GM23338 (cell line): ENCODE data around the gene P3R3URF. TPM values are rescaled to one million over a fixed set of nuclear protein-coding genes. Genes with fewer than 3 reads are reported as not detected.

ENCODE experiments used
- ATAC-seq: fragments of 200-7000 bp; cut with Tn5 transposase; 3 replicates; pipeline ENCODE4 v1.9.1; 2020
- DNase-seq: peaks from one replicate; pipeline ENCODE4 v3.0.0-alpha.2; 2015; ENCODE audit warnings: low spot score
- H2AFZ ChIP-seq: fragments of 200-600 bp; sonication (generic); 2 replicates; pipeline ENCODE4 v1.8.0; 2016; ENCODE audit warnings: antibody characterized with exemption, mild to moderate bottlenecking, moderate library complexity
- H3F3A ChIP-seq: fragments of 200-600 bp; sonication (generic); replicated peaks from 2 replicates; pipeline ENCODE4 v1.8.0; 2017; ENCODE audit warnings: antibody characterized with exemption, mixed run types, low read depth
- H3K27ac ChIP-seq: fragments of 200-600 bp; sonication (generic); 2 replicates; pipeline ENCODE4 v1.6.1; 2016; ENCODE audit warnings: low read depth
- H3K27me3 ChIP-seq: fragments of 200-600 bp; sonication (generic); 2 replicates; pipeline ENCODE4 v1.8.0; 2016; ENCODE audit warnings: mild to moderate bottlenecking, mixed run types, moderate library complexity; ENCODE audit not compliant: insufficient read depth
- H3K36me3 ChIP-seq: fragments of 200-600 bp; sonication (generic); 2 replicates; pipeline ENCODE4 v1.8.0; 2016; ENCODE audit warnings: mild to moderate bottlenecking; ENCODE audit not compliant: insufficient read depth
- H3K4me1 ChIP-seq: fragments of 200-600 bp; sonication (generic); 2 replicates; pipeline ENCODE4 v1.8.0; 2016; ENCODE audit warnings: mild to moderate bottlenecking, moderate library complexity; ENCODE audit not compliant: insufficient read depth
- H3K4me2 ChIP-seq: fragments of 200-600 bp; sonication (generic); 2 replicates; pipeline ENCODE4 v1.7.1; 2017; ENCODE audit warnings: mixed run types
- H3K4me3 ChIP-seq: fragments of 200-600 bp; sonication (generic); 2 replicates; pipeline ENCODE4 v1.6.1; 2016; ENCODE audit warnings: mixed run types
- H3K79me2 ChIP-seq: fragments of 200-600 bp; sonication (generic); replicated peaks from 2 replicates; pipeline ENCODE4 v1.8.0; 2017; ENCODE audit warnings: mild to moderate bottlenecking; ENCODE audit not compliant: insufficient read depth
- H3K9me2 ChIP-seq: fragments of 200-600 bp; sonication (generic); 2 replicates; pipeline ENCODE4 v1.8.0; 2017; ENCODE audit not compliant: insufficient read depth
- H4K20me1 ChIP-seq: fragments of 200-600 bp; sonication (generic); replicated peaks from 2 replicates; pipeline ENCODE4 v1.8.0; 2017; ENCODE audit warnings: mild to moderate bottlenecking; ENCODE audit not compliant: insufficient read depth
- H3K27ac Mint-ChIP-seq: 2 replicates; pipeline ENCODE4 v1.8.0; 2020; ENCODE audit warnings: inconsistent platforms, mild to moderate bottlenecking, moderate library complexity, mixed read lengths
- H3K27me3 Mint-ChIP-seq: 3 replicates; pipeline ENCODE4 v1.8.0; 2022; ENCODE audit warnings: low read depth, mild to moderate bottlenecking, moderate library complexity, mixed read lengths, inconsistent platforms; ENCODE audit not compliant: insufficient read depth, poor library complexity
- H3K36me3 Mint-ChIP-seq: 3 replicates; pipeline ENCODE4 v1.8.0; 2021; ENCODE audit warnings: low read depth, mild to moderate bottlenecking, inconsistent platforms, moderate library complexity, mixed read lengths
- H3K4me1 Mint-ChIP-seq: 3 replicates; pipeline ENCODE4 v1.8.0; 2020; ENCODE audit warnings: mild to moderate bottlenecking, inconsistent platforms, mixed read lengths
- H3K4me3 Mint-ChIP-seq: 3 replicates; pipeline ENCODE4 v1.8.0; 2021; ENCODE audit warnings: moderate library complexity, mild to moderate bottlenecking, inconsistent platforms, mixed read lengths
- H3K9me3 Mint-ChIP-seq: 3 replicates; pipeline ENCODE4 v1.8.0; 2020; ENCODE audit warnings: moderate library complexity, mild to moderate bottlenecking, inconsistent platforms, mixed read lengths
- CREB1 ChIP-seq: fragments of 250-450 bp; sonication (Bioruptor Pico); IDR thresholded peaks from 2 replicates; pipeline ENCODE4 v1.5.0; 2020; ENCODE audit warnings: low read depth, mild to moderate bottlenecking, moderate library complexity
- EZH2 ChIP-seq: fragments of 200-600 bp; sonication (generic); IDR thresholded peaks from one replicate; pipeline ENCODE4 v1.8.0; 2017; ENCODE audit warnings: antibody characterized with exemption, mild to moderate bottlenecking, low read depth; ENCODE audit not compliant: unreplicated experiment
- EZH2phosphoT487 ChIP-seq: fragments of 200-600 bp; sonication (generic); IDR thresholded peaks from one replicate; pipeline ENCODE4 v1.8.1; 2018; ENCODE audit warnings: antibody characterized with exemption; ENCODE audit not compliant: unreplicated experiment
- JUNB ChIP-seq: IDR thresholded peaks from one replicate; pipeline ENCODE4 v1.6.1; 2016; ENCODE audit warnings: antibody characterized with exemption; ENCODE audit not compliant: unreplicated experiment
- NANOG ChIP-seq: IDR thresholded peaks from 2 replicates; pipeline ENCODE4 v1.6.1; 2016; ENCODE audit warnings: antibody characterized with exemption, borderline replicate concordance
- POLR2AphosphoS5 ChIP-seq: IDR thresholded peaks from 2 replicates; pipeline ENCODE4 v1.6.1; 2016; ENCODE audit warnings: antibody characterized with exemption, low read depth
- STAT1 ChIP-seq: IDR thresholded peaks from one replicate; pipeline ENCODE4 v1.6.1; 2016; ENCODE audit warnings: antibody characterized with exemption; ENCODE audit not compliant: unreplicated experiment
- ZNF114 ChIP-seq: fragments of 250-450 bp; sonication (Bioruptor Pico); IDR thresholded peaks from 2 replicates; pipeline ENCODE4 v1.5.0; 2020; ENCODE audit warnings: mild to moderate bottlenecking, moderate library complexity
- ZNF331 ChIP-seq: fragments of 250-450 bp; sonication (Bioruptor Pico); IDR thresholded peaks from 2 replicates; pipeline ENCODE4 v1.5.0; 2020; ENCODE audit warnings: low read depth, mild to moderate bottlenecking, moderate library complexity
- polyA plus RNA-seq: library from polyadenylated mRNA; unstranded; fragments of >200 nt; fragmentation: Nextera tagmentation; extraction: Ambion mirVana; gene quantifications from 2 replicates; pipeline ENCODE4 v1.2.1, GENCODE V29; 2016
- total RNA-seq: library from RNA; depleted of rRNA; stranded (reverse); fragments of >200 nt; shearing (Covaris generic); gene quantifications from 2 replicates; pipeline ENCODE4 v1.2.3, GENCODE V29; 2014
- TF ChIP-seq, protein P1 (sequence below), 2 experiments: fragments of 200-600 bp in 1 of 2; sonication (generic) in 1 of 2; conservative IDR thresholded peaks; 2 replicates each; pipeline versions ENCODE4 v1.5.1 to v1.6.1; 2016 to 2017; ENCODE audit warnings: antibody characterized with exemption in 2 of 2, low read depth in 2 of 2, mild to moderate bottlenecking in 2 of 2, moderate library complexity in 1 of 2
- TF ChIP-seq, protein P2 (sequence below): IDR thresholded peaks from 2 replicates; pipeline ENCODE4 v1.6.1; 2016; ENCODE audit warnings: antibody characterized with exemption
- TF ChIP-seq, protein P3 (sequence below): IDR thresholded peaks from one replicate; pipeline ENCODE4 v1.6.1; 2018; ENCODE audit warnings: antibody characterized with exemption; ENCODE audit not compliant: unreplicated experiment
- TF ChIP-seq, protein P4 (sequence below): fragments of 250-450 bp; sonication (Bioruptor Pico); IDR thresholded peaks from 2 replicates; pipeline ENCODE4 v1.5.0; 2020; ENCODE audit warnings: mild to moderate bottlenecking, moderate library complexity

Gene P3R3URF
- total and polyA plus RNA-seq, 2 experiments from 2014 or later, result not detected

DNA sequence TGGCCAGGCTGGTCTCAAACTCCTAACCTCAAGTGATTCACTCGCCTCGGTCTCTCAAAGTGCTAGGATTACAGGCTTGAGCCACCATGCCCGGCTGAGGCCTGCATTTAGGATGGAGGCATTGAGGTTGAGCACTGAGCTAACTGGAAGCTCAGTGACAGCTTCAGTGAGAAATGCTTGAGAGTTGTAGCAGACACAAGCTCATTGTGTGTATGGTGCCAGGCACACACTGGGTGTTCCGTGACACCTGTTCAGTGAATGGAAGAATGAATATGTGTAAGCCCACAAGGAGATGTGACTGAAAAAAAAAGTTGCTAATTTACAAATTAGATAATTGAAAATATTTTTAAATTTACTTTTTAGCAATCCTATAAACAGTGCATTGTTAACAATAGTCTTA lies 48.7 kb upstream of the P3R3URF start:
- Mint-ChIP-seq H3K9me3 (no peaks in the 10 kb centered on the region), H3K4me3 (no peak overlapping the region), H3K27ac (no peak overlapping the region), H3K36me3 (no peaks in the 10 kb centered on the region; the same call in 2 of the 3 replicates), H3K4me1 (peaks cover 36% of the 10 kb centered on the region), H3K27me3 (peaks cover 9% of the 10 kb centered on the region)
- H3K4me2 ChIP-seq, result no peak overlapping the region
- no peaks in the 10 kb centered on the region for H3K27me3 ChIP-seq
- H3F3A ChIP-seq, result 0 out of 2 replicates have a peak, but pooled peaks cover 6% of the 10 kb centered on the region
- DNase-seq (no peak), ATAC-seq (no peak)
- no peak overlapping the region for H3K4me3 ChIP-seq
- no peak overlapping the region for H2AFZ ChIP-seq
- H3K79me2 ChIP-seq, result no peaks in the 10 kb centered on the region
- TF ChIP-seq, protein P1, sequence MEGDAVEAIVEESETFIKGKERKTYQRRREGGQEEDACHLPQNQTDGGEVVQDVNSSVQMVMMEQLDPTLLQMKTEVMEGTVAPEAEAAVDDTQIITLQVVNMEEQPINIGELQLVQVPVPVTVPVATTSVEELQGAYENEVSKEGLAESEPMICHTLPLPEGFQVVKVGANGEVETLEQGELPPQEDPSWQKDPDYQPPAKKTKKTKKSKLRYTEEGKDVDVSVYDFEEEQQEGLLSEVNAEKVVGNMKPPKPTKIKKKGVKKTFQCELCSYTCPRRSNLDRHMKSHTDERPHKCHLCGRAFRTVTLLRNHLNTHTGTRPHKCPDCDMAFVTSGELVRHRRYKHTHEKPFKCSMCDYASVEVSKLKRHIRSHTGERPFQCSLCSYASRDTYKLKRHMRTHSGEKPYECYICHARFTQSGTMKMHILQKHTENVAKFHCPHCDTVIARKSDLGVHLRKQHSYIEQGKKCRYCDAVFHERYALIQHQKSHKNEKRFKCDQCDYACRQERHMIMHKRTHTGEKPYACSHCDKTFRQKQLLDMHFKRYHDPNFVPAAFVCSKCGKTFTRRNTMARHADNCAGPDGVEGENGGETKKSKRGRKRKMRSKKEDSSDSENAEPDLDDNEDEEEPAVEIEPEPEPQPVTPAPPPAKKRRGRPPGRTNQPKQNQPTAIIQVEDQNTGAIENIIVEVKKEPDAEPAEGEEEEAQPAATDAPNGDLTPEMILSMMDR (conservative IDR thresholded peaks at IDR 0.05; ENCODE audit: low read depth in 2 of 2), result no peak
- TF ChIP-seq CREB1, result no peak
- TF ChIP-seq, protein P2, sequence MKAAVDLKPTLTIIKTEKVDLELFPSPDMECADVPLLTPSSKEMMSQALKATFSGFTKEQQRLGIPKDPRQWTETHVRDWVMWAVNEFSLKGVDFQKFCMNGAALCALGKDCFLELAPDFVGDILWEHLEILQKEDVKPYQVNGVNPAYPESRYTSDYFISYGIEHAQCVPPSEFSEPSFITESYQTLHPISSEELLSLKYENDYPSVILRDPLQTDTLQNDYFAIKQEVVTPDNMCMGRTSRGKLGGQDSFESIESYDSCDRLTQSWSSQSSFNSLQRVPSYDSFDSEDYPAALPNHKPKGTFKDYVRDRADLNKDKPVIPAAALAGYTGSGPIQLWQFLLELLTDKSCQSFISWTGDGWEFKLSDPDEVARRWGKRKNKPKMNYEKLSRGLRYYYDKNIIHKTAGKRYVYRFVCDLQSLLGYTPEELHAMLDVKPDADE, result no peak
- TF ChIP-seq, protein P3, sequence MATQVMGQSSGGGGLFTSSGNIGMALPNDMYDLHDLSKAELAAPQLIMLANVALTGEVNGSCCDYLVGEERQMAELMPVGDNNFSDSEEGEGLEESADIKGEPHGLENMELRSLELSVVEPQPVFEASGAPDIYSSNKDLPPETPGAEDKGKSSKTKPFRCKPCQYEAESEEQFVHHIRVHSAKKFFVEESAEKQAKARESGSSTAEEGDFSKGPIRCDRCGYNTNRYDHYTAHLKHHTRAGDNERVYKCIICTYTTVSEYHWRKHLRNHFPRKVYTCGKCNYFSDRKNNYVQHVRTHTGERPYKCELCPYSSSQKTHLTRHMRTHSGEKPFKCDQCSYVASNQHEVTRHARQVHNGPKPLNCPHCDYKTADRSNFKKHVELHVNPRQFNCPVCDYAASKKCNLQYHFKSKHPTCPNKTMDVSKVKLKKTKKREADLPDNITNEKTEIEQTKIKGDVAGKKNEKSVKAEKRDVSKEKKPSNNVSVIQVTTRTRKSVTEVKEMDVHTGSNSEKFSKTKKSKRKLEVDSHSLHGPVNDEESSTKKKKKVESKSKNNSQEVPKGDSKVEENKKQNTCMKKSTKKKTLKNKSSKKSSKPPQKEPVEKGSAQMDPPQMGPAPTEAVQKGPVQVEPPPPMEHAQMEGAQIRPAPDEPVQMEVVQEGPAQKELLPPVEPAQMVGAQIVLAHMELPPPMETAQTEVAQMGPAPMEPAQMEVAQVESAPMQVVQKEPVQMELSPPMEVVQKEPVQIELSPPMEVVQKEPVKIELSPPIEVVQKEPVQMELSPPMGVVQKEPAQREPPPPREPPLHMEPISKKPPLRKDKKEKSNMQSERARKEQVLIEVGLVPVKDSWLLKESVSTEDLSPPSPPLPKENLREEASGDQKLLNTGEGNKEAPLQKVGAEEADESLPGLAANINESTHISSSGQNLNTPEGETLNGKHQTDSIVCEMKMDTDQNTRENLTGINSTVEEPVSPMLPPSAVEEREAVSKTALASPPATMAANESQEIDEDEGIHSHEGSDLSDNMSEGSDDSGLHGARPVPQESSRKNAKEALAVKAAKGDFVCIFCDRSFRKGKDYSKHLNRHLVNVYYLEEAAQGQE, result no peak
- no peak for TF ChIP-seq ZNF114
- no peak for TF ChIP-seq STAT1
- TF ChIP-seq JUNB, result no peak
- TF ChIP-seq EZH2, result no peak
- no peak for TF ChIP-seq ZNF331
- no peak for TF ChIP-seq POLR2AphosphoS5
- TF ChIP-seq NANOG, result no peak
- no peak for TF ChIP-seq EZH2phosphoT487
- TF ChIP-seq, protein P4, sequence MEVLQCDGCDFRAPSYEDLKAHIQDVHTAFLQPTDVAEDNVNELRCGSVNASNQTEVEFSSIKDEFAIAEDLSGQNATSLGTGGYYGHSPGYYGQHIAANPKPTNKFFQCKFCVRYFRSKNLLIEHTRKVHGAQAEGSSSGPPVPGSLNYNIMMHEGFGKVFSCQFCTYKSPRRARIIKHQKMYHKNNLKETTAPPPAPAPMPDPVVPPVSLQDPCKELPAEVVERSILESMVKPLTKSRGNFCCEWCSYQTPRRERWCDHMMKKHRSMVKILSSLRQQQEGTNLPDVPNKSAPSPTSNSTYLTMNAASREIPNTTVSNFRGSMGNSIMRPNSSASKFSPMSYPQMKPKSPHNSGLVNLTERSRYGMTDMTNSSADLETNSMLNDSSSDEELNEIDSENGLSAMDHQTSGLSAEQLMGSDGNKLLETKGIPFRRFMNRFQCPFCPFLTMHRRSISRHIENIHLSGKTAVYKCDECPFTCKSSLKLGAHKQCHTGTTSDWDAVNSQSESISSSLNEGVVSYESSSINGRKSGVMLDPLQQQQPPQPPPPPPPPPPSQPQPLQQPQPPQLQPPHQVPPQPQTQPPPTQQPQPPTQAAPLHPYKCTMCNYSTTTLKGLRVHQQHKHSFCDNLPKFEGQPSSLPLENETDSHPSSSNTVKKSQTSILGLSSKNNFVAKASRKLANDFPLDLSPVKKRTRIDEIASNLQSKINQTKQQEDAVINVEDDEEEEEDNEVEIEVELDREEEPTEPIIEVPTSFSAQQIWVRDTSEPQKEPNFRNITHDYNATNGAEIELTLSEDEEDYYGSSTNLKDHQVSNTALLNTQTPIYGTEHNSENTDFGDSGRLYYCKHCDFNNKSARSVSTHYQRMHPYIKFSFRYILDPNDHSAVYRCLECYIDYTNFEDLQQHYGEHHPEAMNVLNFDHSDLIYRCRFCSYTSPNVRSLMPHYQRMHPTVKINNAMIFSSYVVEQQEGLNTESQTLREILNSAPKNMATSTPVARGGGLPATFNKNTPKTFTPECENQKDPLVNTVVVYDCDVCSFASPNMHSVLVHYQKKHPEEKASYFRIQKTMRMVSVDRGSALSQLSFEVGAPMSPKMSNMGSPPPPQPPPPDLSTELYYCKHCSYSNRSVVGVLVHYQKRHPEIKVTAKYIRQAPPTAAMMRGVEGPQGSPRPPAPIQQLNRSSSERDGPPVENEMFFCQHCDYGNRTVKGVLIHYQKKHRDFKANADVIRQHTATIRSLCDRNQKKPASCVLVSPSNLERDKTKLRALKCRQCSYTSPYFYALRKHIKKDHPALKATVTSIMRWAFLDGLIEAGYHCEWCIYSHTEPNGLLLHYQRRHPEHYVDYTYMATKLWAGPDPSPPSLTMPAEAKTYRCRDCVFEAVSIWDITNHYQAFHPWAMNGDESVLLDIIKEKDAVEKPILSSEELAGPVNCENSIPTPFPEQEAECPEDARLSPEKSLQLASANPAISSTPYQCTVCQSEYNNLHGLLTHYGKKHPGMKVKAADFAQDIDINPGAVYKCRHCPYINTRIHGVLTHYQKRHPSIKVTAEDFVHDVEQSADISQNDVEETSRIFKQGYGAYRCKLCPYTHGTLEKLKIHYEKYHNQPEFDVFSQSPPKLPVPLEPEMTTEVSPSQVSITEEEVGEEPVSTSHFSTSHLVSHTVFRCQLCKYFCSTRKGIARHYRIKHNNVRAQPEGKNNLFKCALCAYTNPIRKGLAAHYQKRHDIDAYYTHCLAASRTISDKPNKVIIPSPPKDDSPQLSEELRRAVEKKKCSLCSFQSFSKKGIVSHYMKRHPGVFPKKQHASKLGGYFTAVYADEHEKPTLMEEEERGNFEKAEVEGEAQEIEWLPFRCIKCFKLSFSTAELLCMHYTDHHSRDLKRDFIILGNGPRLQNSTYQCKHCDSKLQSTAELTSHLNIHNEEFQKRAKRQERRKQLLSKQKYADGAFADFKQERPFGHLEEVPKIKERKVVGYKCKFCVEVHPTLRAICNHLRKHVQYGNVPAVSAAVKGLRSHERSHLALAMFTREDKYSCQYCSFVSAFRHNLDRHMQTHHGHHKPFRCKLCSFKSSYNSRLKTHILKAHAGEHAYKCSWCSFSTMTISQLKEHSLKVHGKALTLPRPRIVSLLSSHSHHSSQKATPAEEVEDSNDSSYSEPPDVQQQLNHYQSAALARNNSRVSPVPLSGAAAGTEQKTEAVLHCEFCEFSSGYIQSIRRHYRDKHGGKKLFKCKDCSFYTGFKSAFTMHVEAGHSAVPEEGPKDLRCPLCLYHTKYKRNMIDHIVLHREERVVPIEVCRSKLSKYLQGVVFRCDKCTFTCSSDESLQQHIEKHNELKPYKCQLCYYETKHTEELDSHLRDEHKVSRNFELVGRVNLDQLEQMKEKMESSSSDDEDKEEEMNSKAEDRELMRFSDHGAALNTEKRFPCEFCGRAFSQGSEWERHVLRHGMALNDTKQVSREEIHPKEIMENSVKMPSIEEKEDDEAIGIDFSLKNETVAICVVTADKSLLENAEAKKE, result no peak
- no peaks in the 10 kb centered on the region for H4K20me1 ChIP-seq
- H3K27ac ChIP-seq, result no peak overlapping the region
- H3K4me1 ChIP-seq, result peaks cover 29% of the 10 kb centered on the region
- H3K9me2 ChIP-seq, result 0 out of 2 replicates have a peak, but pooled peaks cover 6% of the 10 kb centered on the region
- H3K36me3 ChIP-seq, result no peaks in the 10 kb centered on the region
